ENCODE data around the gene SPSB1.

DNA sequence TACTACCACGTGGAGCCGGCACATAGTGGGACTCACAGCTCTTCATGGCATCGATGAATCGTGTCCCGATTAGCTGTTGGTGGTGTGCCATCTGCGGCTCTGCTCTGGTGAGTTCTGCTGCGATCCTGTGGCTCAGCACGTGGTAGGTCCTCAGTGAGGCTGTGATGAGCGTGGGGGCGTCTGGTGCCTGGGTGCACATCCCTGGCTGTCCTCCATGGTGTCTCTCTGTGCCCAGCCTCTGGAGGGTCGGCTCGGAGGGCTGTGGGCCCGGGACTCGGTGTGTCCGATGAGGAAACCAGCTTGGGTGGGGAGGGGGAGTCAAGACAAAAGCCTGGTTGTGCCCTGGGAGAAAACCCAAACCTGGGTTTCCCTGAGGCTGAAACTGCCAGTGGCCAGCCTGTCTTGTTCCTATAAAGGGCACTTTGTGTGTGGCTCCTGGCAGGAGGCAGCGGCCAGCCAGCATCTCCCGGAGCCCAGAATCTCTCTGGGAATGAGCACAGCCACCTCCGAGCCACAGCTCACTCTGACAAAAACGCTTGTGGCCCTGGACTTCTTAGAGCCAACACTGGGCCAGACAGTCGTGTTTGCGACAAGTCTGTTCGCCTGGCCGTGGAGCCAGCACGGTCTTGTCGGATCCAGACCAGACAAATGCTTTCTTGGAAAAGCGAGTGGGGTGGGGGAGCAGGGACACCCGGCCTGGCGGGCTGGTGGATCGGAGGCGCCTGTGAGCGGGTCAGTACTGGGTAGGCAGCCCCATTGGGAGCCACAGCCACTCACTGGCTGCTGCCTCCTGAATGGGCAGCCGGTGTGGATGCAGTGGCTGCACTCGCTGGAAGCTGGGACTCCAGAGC lies 31.8 kb downstream of the SPSB1 start:
- TF ChIP-seq, protein P1, sequence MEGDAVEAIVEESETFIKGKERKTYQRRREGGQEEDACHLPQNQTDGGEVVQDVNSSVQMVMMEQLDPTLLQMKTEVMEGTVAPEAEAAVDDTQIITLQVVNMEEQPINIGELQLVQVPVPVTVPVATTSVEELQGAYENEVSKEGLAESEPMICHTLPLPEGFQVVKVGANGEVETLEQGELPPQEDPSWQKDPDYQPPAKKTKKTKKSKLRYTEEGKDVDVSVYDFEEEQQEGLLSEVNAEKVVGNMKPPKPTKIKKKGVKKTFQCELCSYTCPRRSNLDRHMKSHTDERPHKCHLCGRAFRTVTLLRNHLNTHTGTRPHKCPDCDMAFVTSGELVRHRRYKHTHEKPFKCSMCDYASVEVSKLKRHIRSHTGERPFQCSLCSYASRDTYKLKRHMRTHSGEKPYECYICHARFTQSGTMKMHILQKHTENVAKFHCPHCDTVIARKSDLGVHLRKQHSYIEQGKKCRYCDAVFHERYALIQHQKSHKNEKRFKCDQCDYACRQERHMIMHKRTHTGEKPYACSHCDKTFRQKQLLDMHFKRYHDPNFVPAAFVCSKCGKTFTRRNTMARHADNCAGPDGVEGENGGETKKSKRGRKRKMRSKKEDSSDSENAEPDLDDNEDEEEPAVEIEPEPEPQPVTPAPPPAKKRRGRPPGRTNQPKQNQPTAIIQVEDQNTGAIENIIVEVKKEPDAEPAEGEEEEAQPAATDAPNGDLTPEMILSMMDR (IDR thresholded peaks at IDR 0.05 in 8 of 11, conservative IDR thresholded peaks at IDR 0.05 in 3 of 11): no peak
- TF ChIP-seq POLR2A (IDR thresholded peaks at IDR 0.05) (no peak), POLR2AphosphoS5 (IDR thresholded peaks at IDR 0.05) (no peak)

Measured in spleen (tissue), 7 donors.